K562 (cell line): ENCODE results near the gene OR7G3. TPM values are rescaled to one million over a fixed set of nuclear protein-coding genes. Genes with fewer than 3 reads are reported as not detected.

Experiments used
- ATAC-seq: fragments of 200-7000 bp; cut with Tn5 transposase; 3 replicates; pipeline ENCODE4 v1.9.1; 2020; ENCODE audit warnings: moderate library complexity
- BruUV-seq: library from RNA; stranded (reverse); fragments of 400-500 nt; replicated peaks from 2 replicates; lab custom pipeline; 2021; lab: Mats Ljungman, UMichigan
- CTCF ChIA-PET: fragments of 300-600 bp; formaldehyde crosslinking; extraction: SDS; loops from one replicate; lab custom pipeline; 2021; ENCODE audit warnings: low intra/inter-chr PET ratio; lab: Yijun Ruan, JAX
- POLR2A ChIA-PET: fragments of 300-600, 350-650 bp; sonication (Branson Sonifier 250); formaldehyde crosslinking; extraction: SDS; loops from one replicate; lab custom pipeline; 2021; ENCODE audit warnings: antibody characterized with exemption, inconsistent platforms; lab: Yijun Ruan, JAX
- DNase-seq, 4 experiments: peaks; one replicate each; pipeline versions ENCODE4 v3.0.0 to v3.0.0-alpha.2; 2011 to 2018; ENCODE audit warnings: low spot score in 3 of 4, mixed read lengths in 3 of 4; ENCODE audit errors: extremely low read depth in 1 of 4
- FAIRE-seq: peaks from 2 replicates; lab custom pipeline; 2011; peaks lifted over from hg19 to GRCh38; lab: Jason Lieb, UNC
- H2AFZ ChIP-seq: 2 replicates; pipeline ENCODE4 v1.6.0; 2011; ENCODE audit warnings: low read depth, low read length, control low read depth, inconsistent platforms
- H3K27ac ChIP-seq: fragments of 200-600 bp; 3 replicates; pipeline ENCODE4 v1.8.0; 2011; ENCODE audit warnings: low read depth, mild to moderate bottlenecking, control low read depth, inconsistent platforms, low read length, moderate library complexity, mixed read lengths; ENCODE audit errors: extremely low read depth
- H3K27me3 ChIP-seq, 2 experiments: fragments of 300-600 bp in 1 of 2; 2 replicates in 1 of 2; 3 replicates in 1 of 2; pipeline versions ENCODE4 v1.6.0 to v1.8.0; 2011; ENCODE audit warnings: inconsistent platforms in 2 of 2, low read length in 2 of 2, mild to moderate bottlenecking in 1 of 2, mixed read lengths in 1 of 2, moderate library complexity in 1 of 2; ENCODE audit not compliant: control insufficient read depth in 2 of 2, insufficient read depth in 2 of 2
- H3K36me3 ChIP-seq: fragments of 300-600 bp; 3 replicates; pipeline ENCODE4 v1.8.0; 2011; ENCODE audit warnings: mild to moderate bottlenecking, low read length, inconsistent platforms; ENCODE audit not compliant: control insufficient read depth, insufficient read depth
- H3K4me1 ChIP-seq, 2 experiments: fragments of 200-600 bp in 1 of 2; replicated peaks in 1 of 2; 2 replicates in 1 of 2; 3 replicates in 1 of 2; pipeline versions ENCODE4 v1.5.1 to v1.8.0; 2011; ENCODE audit warnings: inconsistent platforms in 2 of 2, low read length in 2 of 2, mild to moderate bottlenecking in 1 of 2, mixed read lengths in 1 of 2, moderate library complexity in 1 of 2; ENCODE audit not compliant: control insufficient read depth in 2 of 2, insufficient read depth in 2 of 2
- H3K4me2 ChIP-seq: 2 replicates; pipeline ENCODE4 v1.6.1; 2011; ENCODE audit warnings: low read length, control low read depth, inconsistent platforms, mixed read lengths; ENCODE audit not compliant: insufficient read depth
- H3K4me3 ChIP-seq: fragments of 200-600 bp; sonication (generic), shearing (Covaris generic); 2 replicates; pipeline ENCODE4 v1.5.1; 2016; ENCODE audit warnings: control low read depth, inconsistent platforms
- H3K79me2 ChIP-seq: fragments of 200-600 bp; 3 replicates; pipeline ENCODE4 v1.8.0; 2011; ENCODE audit warnings: low read length, inconsistent platforms; ENCODE audit not compliant: control insufficient read depth, insufficient read depth
- H3K9ac ChIP-seq, 2 experiments: 2 replicates each; pipeline versions ENCODE4 v1.6.0 to v1.6.1; 2011; ENCODE audit warnings: low read depth in 2 of 2, low read length in 2 of 2, control low read depth in 1 of 2, inconsistent platforms in 1 of 2, mild to moderate bottlenecking in 1 of 2, mixed read lengths in 1 of 2; ENCODE audit not compliant: insufficient read depth in 1 of 2
- H3K9me1 ChIP-seq: one replicate; pipeline ENCODE4 v1.6.0; 2011; ENCODE audit warnings: inconsistent platforms, mild to moderate bottlenecking, low read length, moderate library complexity; ENCODE audit not compliant: control insufficient read depth, insufficient read depth
- H3K9me3 ChIP-seq: replicated peaks from 2 replicates; pipeline ENCODE4 v1.5.1; 2011; ENCODE audit warnings: low read depth, low read length, inconsistent platforms; ENCODE audit not compliant: control insufficient read depth, insufficient read depth
- H4K20me1 ChIP-seq: replicated peaks from 2 replicates; pipeline ENCODE4 v1.6.1; 2011; ENCODE audit warnings: low read length, inconsistent platforms, mixed read lengths; ENCODE audit not compliant: control insufficient read depth, insufficient read depth
- SPI1 ChIP-seq: IDR thresholded peaks from 2 replicates; pipeline ENCODE4 v1.6.1; 2011; ENCODE audit warnings: low read depth, low read length, control low read depth, borderline replicate concordance
- ZNF12 ChIP-seq: sonication (generic); formaldehyde crosslinking; IDR thresholded peaks from 2 replicates; pipeline ENCODE4 v1.4.0; 2020; ENCODE audit warnings: mild to moderate bottlenecking, missing genetic modification reagents
- ZNF280B ChIP-seq: fragments of 250-450 bp; sonication (Bioruptor Pico); IDR thresholded peaks from 2 replicates; pipeline ENCODE4 v1.5.1; 2021; ENCODE audit warnings: mild to moderate bottlenecking
- WGBS: fragments of 100-300 bp; shearing (Covaris generic); methylation state at CpG from one replicate; pipeline ENCODE4 v1.1.6; 2016; ENCODE audit warnings: low coverage, mixed read lengths; ENCODE audit not compliant: insufficient coverage; ENCODE audit errors: missing lambda C conversion rate; 5-methylcytosine and 5-hydroxymethylcytosine counted together
- in situ Hi-C: fragments of 300-500 bp; cut with MboI; formaldehyde crosslinking; loops from 4 replicates; pipeline ENCODE4 v1.15.0; 2018; ENCODE audit warnings: inconsistent platforms, mixed read lengths
- intact Hi-C: fragments of 100-400 bp; cut with micrococcal nuclease; formaldehyde crosslinking; loops from 2 replicates; pipeline ENCODE4 v1.14.2; 2022
- polyA plus RNA-seq, 8 experiments: library from polyadenylated mRNA; depleted of rRNA in 4 of 8; stranded (reverse) in 5 of 8; unstranded in 3 of 8; fragments of >200 nt; fragmentation: Nextera tagmentation in 2 of 8; fragmentation: Illumina TruSeq in 1 of 8; extraction: Ambion mirVana in 2 of 8; extraction: Trizol in 1 of 8; gene quantifications; 2 replicates each; pipeline versions ENCODE4 v1.2.1 to v1.2.3, GENCODE V29; 2011 to 2014; ENCODE audit warnings: inconsistent platforms in 1 of 8, missing spikeins in 1 of 8
- small RNA-seq: library from RNA; depleted of rRNA; stranded (forward); fragments of <200 nt; gene quantifications from one replicate; pipeline ENCODE3, GENCODE V24; 2014
- total RNA-seq, 7 experiments: library from RNA; depleted of rRNA in 6 of 7; stranded (reverse); fragments of >200 nt in 6 of 7; fragmentation: Illumina TruSeq in 2 of 7; extraction: Trizol in 2 of 7; gene quantifications; 2 replicates each; pipeline versions ENCODE4 v1.2.1 to v1.2.3, GENCODE V29; 2011 to 2021; ENCODE audit warnings: low replicate concordance in 1 of 7

The OR7G3 gene
- total and polyA plus RNA-seq, 9 of the 15 experiments (the other 6 are each of a cell fraction or from before 2014, with no cell fraction given) = not detected

GRCh38 chr19:9076901-9077300 lies 49.8 kb downstream of the OR7G3 start:
- intact Hi-C loops = no loop called here
- H3K27ac ChIP-seq = no peak overlapping the region

More at GRCh38 chr19:9076901-9077300, 49.8 kb downstream of the OR7G3 start:
- DNase-seq = no peak
- Histone ChIP-seq H2AFZ (no peak overlapping the region), H3K4me2 (no peak overlapping the region), H3K27me3 (no peaks in the 10 kb centered on the region), H3K9ac (no peak overlapping the region), H3K9me3 (no peaks in the 10 kb centered on the region), H3K9me1 (peaks cover 3% of the 10 kb centered on the region), H3K79me2 (no peaks in the 10 kb centered on the region), H3K4me3 (no peak overlapping the region), H3K36me3 (no peaks in the 10 kb centered on the region), H3K4me1 (peaks cover 12 to 17% of the 10 kb centered on the region in 2 experiments; a peak in 4 of 5 replicates), H4K20me1 (0 out of 2 replicates have a peak, but pooled peaks cover 7% of the 10 kb centered on the region)
- CTCF ChIA-PET = no interaction called here
- in situ Hi-C loops = loop anchor here (5.0 to 25.0 kb wide), 2 partner anchors 315 to 435 kb away; no protein-coding TSS in a partner anchor
- FAIRE-seq = no peak
- POLR2A ChIA-PET = no interaction called here
- TF ChIP-seq SPI1 (no peak), ZNF280B (CRISPR knock-in tag) (no peak), ZNF12 (no peak)
- no TSS peak for BruUV-seq
- ATAC-seq = no peak
- 86% methylated on average over 10 of the region's 10 CpGs for WGBS

Small RNA genes lying within 50 kb of the gene (small RNA-seq; reads per million reads assigned to genes)
- not detected for gene OR1M4P

Other genes with a start within 250 kb of the OR7G3 start
Only the 7 nearest of the 11 such genes appear.
- not detected in 2 replicates for gene MUC16, start 116.5 kb downstream of the OR7G3 start, total RNA-seq (2014; rRNA removed)
- not detected in 2 replicates for gene MUC16, start 116.5 kb downstream of the OR7G3 start, total RNA-seq (2014; rRNA removed; fragmentation: Illumina TruSeq; extraction: Trizol)
- gene MUC16, start 116.5 kb downstream of the OR7G3 start, total RNA-seq (2015; rRNA removed; fragmentation: Illumina TruSeq; extraction: Trizol) = not detected in 2 replicates
- gene MUC16, start 116.5 kb downstream of the OR7G3 start, total RNA-seq (2021) = not detected in 2 replicates
- not detected in 2 replicates for gene MUC16, start 116.5 kb downstream of the OR7G3 start, polyA plus RNA-seq (2011; rRNA removed)
- gene MUC16, start 116.5 kb downstream of the OR7G3 start, polyA plus RNA-seq (2014; fragmentation: Illumina TruSeq; extraction: Trizol) = not detected in 2 replicates
- gene MUC16, start 116.5 kb downstream of the OR7G3 start, polyA plus RNA-seq (2014; fragmentation: Nextera tagmentation; extraction: Ambion mirVana) = not detected
- gene MUC16, start 116.5 kb downstream of the OR7G3 start, polyA plus RNA-seq (2014; rRNA removed) = not detected in 2 replicates
- gene OR1M1, start 39.9 kb downstream of the OR7G3 start, total RNA-seq (2014; rRNA removed) = not detected in 2 replicates
- not detected in 2 replicates for gene OR1M1, start 39.9 kb downstream of the OR7G3 start, total RNA-seq (2014; rRNA removed; fragmentation: Illumina TruSeq; extraction: Trizol)
- not detected in 2 replicates for gene OR1M1, start 39.9 kb downstream of the OR7G3 start, total RNA-seq (2015; rRNA removed; fragmentation: Illumina TruSeq; extraction: Trizol)
- gene OR1M1, start 39.9 kb downstream of the OR7G3 start, total RNA-seq (2021) = not detected in 2 replicates
- not detected in 2 replicates for gene OR1M1, start 39.9 kb downstream of the OR7G3 start, polyA plus RNA-seq (2011; rRNA removed)
- not detected in 2 replicates for gene OR1M1, start 39.9 kb downstream of the OR7G3 start, polyA plus RNA-seq (2014; fragmentation: Illumina TruSeq; extraction: Trizol)
- not detected for gene OR1M1, start 39.9 kb downstream of the OR7G3 start, polyA plus RNA-seq (2014; fragmentation: Nextera tagmentation; extraction: Ambion mirVana)
- gene OR1M1, start 39.9 kb downstream of the OR7G3 start, polyA plus RNA-seq (2014; rRNA removed) = not detected in 2 replicates
- gene OR7G2, start 19.5 kb downstream of the OR7G3 start, total RNA-seq (2014; rRNA removed) = not detected in 2 replicates
- not detected in 2 replicates for gene OR7G2, start 19.5 kb downstream of the OR7G3 start, total RNA-seq (2014; rRNA removed; fragmentation: Illumina TruSeq; extraction: Trizol)
- gene OR7G2, start 19.5 kb downstream of the OR7G3 start, total RNA-seq (2015; rRNA removed; fragmentation: Illumina TruSeq; extraction: Trizol) = not detected in 2 replicates
- gene OR7G2, start 19.5 kb downstream of the OR7G3 start, total RNA-seq (2021) = not detected in 2 replicates
- gene OR7G2, start 19.5 kb downstream of the OR7G3 start, polyA plus RNA-seq (2011; rRNA removed) = 0.16 and 0.20 TPM in 2 replicates
- not detected in 2 replicates for gene OR7G2, start 19.5 kb downstream of the OR7G3 start, polyA plus RNA-seq (2014; fragmentation: Illumina TruSeq; extraction: Trizol)
- not detected for gene OR7G2, start 19.5 kb downstream of the OR7G3 start, polyA plus RNA-seq (2014; fragmentation: Nextera tagmentation; extraction: Ambion mirVana)
- not detected in 2 replicates for gene OR7G2, start 19.5 kb downstream of the OR7G3 start, polyA plus RNA-seq (2014; rRNA removed)
- gene OR7G1, start 11.2 kb downstream of the OR7G3 start, total RNA-seq (2014; rRNA removed) = not detected in 2 replicates
- gene OR7G1, start 11.2 kb downstream of the OR7G3 start, total RNA-seq (2014; rRNA removed; fragmentation: Illumina TruSeq; extraction: Trizol) = not detected in 2 replicates
- gene OR7G1, start 11.2 kb downstream of the OR7G3 start, total RNA-seq (2015; rRNA removed; fragmentation: Illumina TruSeq; extraction: Trizol) = not detected in 2 replicates
- gene OR7G1, start 11.2 kb downstream of the OR7G3 start, total RNA-seq (2021) = not detected in 2 replicates
- not detected in 2 replicates for gene OR7G1, start 11.2 kb downstream of the OR7G3 start, polyA plus RNA-seq (2011; rRNA removed)
- gene OR7G1, start 11.2 kb downstream of the OR7G3 start, polyA plus RNA-seq (2014; fragmentation: Illumina TruSeq; extraction: Trizol) = not detected in 2 replicates
- not detected for gene OR7G1, start 11.2 kb downstream of the OR7G3 start, polyA plus RNA-seq (2014; fragmentation: Nextera tagmentation; extraction: Ambion mirVana)
- gene OR7G1, start 11.2 kb downstream of the OR7G3 start, polyA plus RNA-seq (2014; rRNA removed) = not detected in 2 replicates
- gene ZNF317, start 13.4 kb upstream of the OR7G3 start, total RNA-seq (2014; rRNA removed) = 17.3 and 21.7 TPM in 2 replicates
- gene ZNF317, start 13.4 kb upstream of the OR7G3 start, total RNA-seq (2014; rRNA removed; fragmentation: Illumina TruSeq; extraction: Trizol) = 35.4 and 37.7 TPM in 2 replicates
- 31.4 and 34.8 TPM in 2 replicates for gene ZNF317, start 13.4 kb upstream of the OR7G3 start, total RNA-seq (2015; rRNA removed; fragmentation: Illumina TruSeq; extraction: Trizol)
- gene ZNF317, start 13.4 kb upstream of the OR7G3 start, total RNA-seq (2021) = 37.1 and 43.2 TPM in 2 replicates
- gene ZNF317, start 13.4 kb upstream of the OR7G3 start, polyA plus RNA-seq (2011; rRNA removed) = 20.1 and 23.1 TPM in 2 replicates
- gene ZNF317, start 13.4 kb upstream of the OR7G3 start, polyA plus RNA-seq (2014; fragmentation: Illumina TruSeq; extraction: Trizol) = 38.6 and 40.5 TPM in 2 replicates
- gene ZNF317, start 13.4 kb upstream of the OR7G3 start, polyA plus RNA-seq (2014; fragmentation: Nextera tagmentation; extraction: Ambion mirVana) = 10 to 100 TPM; 23.9 to 37.9 TPM
- gene ZNF317, start 13.4 kb upstream of the OR7G3 start, polyA plus RNA-seq (2014; rRNA removed) = 17.3 and 18.6 TPM in 2 replicates
- 0.05 and 0.20 TPM in 2 replicates for gene OR7D2, start 52.0 kb upstream of the OR7G3 start, total RNA-seq (2014; rRNA removed)
- gene OR7D2, start 52.0 kb upstream of the OR7G3 start, total RNA-seq (2014; rRNA removed; fragmentation: Illumina TruSeq; extraction: Trizol) = 0.45 and 0.51 TPM in 2 replicates
- gene OR7D2, start 52.0 kb upstream of the OR7G3 start, total RNA-seq (2015; rRNA removed; fragmentation: Illumina TruSeq; extraction: Trizol) = 0.43 and 0.72 TPM in 2 replicates
- 0.40 and 0.49 TPM in 2 replicates for gene OR7D2, start 52.0 kb upstream of the OR7G3 start, total RNA-seq (2021)
- 0.75 and 1.2 TPM in 2 replicates for gene OR7D2, start 52.0 kb upstream of the OR7G3 start, polyA plus RNA-seq (2011; rRNA removed)
- 0.39 and 0.62 TPM in 2 replicates for gene OR7D2, start 52.0 kb upstream of the OR7G3 start, polyA plus RNA-seq (2014; fragmentation: Illumina TruSeq; extraction: Trizol)
- gene OR7D2, start 52.0 kb upstream of the OR7G3 start, polyA plus RNA-seq (2014; fragmentation: Nextera tagmentation; extraction: Ambion mirVana) = under 1 TPM; 0.22 to 0.25 TPM
- gene OR7D2, start 52.0 kb upstream of the OR7G3 start, polyA plus RNA-seq (2014; rRNA removed) = 0.42 and 0.45 TPM in 2 replicates
- not detected in 2 replicates for gene OR7D4, start 92.6 kb upstream of the OR7G3 start, total RNA-seq (2014; rRNA removed)
- gene OR7D4, start 92.6 kb upstream of the OR7G3 start, total RNA-seq (2014; rRNA removed; fragmentation: Illumina TruSeq; extraction: Trizol) = not detected in 2 replicates
- gene OR7D4, start 92.6 kb upstream of the OR7G3 start, total RNA-seq (2015; rRNA removed; fragmentation: Illumina TruSeq; extraction: Trizol) = not detected in 2 replicates
- not detected in 2 replicates for gene OR7D4, start 92.6 kb upstream of the OR7G3 start, total RNA-seq (2021)
- gene OR7D4, start 92.6 kb upstream of the OR7G3 start, polyA plus RNA-seq (2011; rRNA removed) = not detected in 2 replicates
- gene OR7D4, start 92.6 kb upstream of the OR7G3 start, polyA plus RNA-seq (2014; fragmentation: Illumina TruSeq; extraction: Trizol) = not detected in 2 replicates
- gene OR7D4, start 92.6 kb upstream of the OR7G3 start, polyA plus RNA-seq (2014; fragmentation: Nextera tagmentation; extraction: Ambion mirVana) = not detected
- not detected in 2 replicates for gene OR7D4, start 92.6 kb upstream of the OR7G3 start, polyA plus RNA-seq (2014; rRNA removed)